HepG2 (cell line): ENCODE results near the gene PDCD10. TPM values are rescaled to one million over a fixed set of nuclear protein-coding genes. Genes with fewer than 3 reads are reported as not detected.

Experiments
- BCL6 ChIP-seq: IDR thresholded peaks from 2 replicates; pipeline ENCODE4 v1.6.1; 2016; ENCODE audit warnings: missing genetic modification reagents, missing compliant biosample characterization
- CAMTA2 ChIP-seq: sonication (generic); formaldehyde crosslinking; IDR thresholded peaks from 2 replicates; pipeline ENCODE4 v1.4.0; 2020; ENCODE audit warnings: mild to moderate bottlenecking, missing genetic modification reagents, borderline replicate concordance
- CBX2 ChIP-seq, 2 experiments: fragments of 200-600 bp in 1 of 2; sonication (generic); formaldehyde crosslinking in 1 of 2; IDR thresholded peaks; 2 replicates each; pipeline versions ENCODE4 v1.7.0 to v1.8.1; 2018 to 2022; ENCODE audit warnings: low read depth in 2 of 2, low read length in 1 of 2, mild to moderate bottlenecking in 1 of 2, missing genetic modification reagents in 1 of 2
- MEF2D ChIP-seq: sonication (generic); formaldehyde crosslinking; IDR thresholded peaks from 2 replicates; pipeline ENCODE4 v1.5.1; 2020; ENCODE audit warnings: mild to moderate bottlenecking, missing genetic modification reagents
- MEIS1 ChIP-seq: sonication (generic); formaldehyde crosslinking; IDR thresholded peaks from 2 replicates; pipeline ENCODE4 v1.9.0; 2021; ENCODE audit warnings: mild to moderate bottlenecking, missing genetic modification reagents, moderate library complexity, borderline replicate concordance
- NCOA1 ChIP-seq: sonication (generic); formaldehyde crosslinking; IDR thresholded peaks from 2 replicates; pipeline ENCODE4 v1.9.0; 2021; ENCODE audit warnings: missing genetic modification reagents
- RBM22 ChIP-seq: fragments of 200-400 bp; formaldehyde crosslinking; optimal IDR thresholded peaks from 2 replicates; pipeline ENCODE3; 2017; ENCODE audit warnings: mild to moderate bottlenecking, low read length, moderate library complexity
- ZMYM2 ChIP-seq: sonication (generic); formaldehyde crosslinking; IDR thresholded peaks from 2 replicates; pipeline ENCODE4 v1.8.0; 2022; ENCODE audit warnings: mild to moderate bottlenecking, missing genetic modification reagents
- ZNF619 ChIP-seq: sonication (generic); formaldehyde crosslinking; IDR thresholded peaks from 2 replicates; pipeline ENCODE4 v1.4.0; 2020; ENCODE audit warnings: mild to moderate bottlenecking, missing genetic modification reagents
- polyA plus RNA-seq, 8 experiments: library from polyadenylated mRNA; depleted of rRNA in 3 of 8; stranded (reverse) in 7 of 8; unstranded in 1 of 8; fragments of >200 nt; fragmentation: Illumina TruSeq in 4 of 8; extraction: Trizol in 4 of 8; gene quantifications; 2 replicates each; pipeline versions ENCODE4 v1.2.1 to v1.2.3, GENCODE V29; 2011 to 2016; ENCODE audit warnings: low read depth in 4 of 8, missing spikeins in 1 of 8, mixed read lengths in 1 of 8; ENCODE audit not compliant: insufficient read depth in 1 of 8
- total RNA-seq, 5 experiments: library from RNA; depleted of rRNA; stranded (reverse); fragments of >200 nt; fragmentation: Illumina TruSeq; extraction: Trizol; gene quantifications; 2 replicates each; pipeline ENCODE4 v1.2.3, GENCODE V29; 2016; ENCODE audit warnings: low read depth in 1 of 5
- TF ChIP-seq, protein P1 (sequence below): sonication (generic); formaldehyde crosslinking; IDR thresholded peaks from 2 replicates; pipeline ENCODE4 v1.4.0; 2020; ENCODE audit warnings: missing genetic modification reagents, borderline replicate concordance
- TF ChIP-seq, protein P2 (sequence below): sonication (generic); formaldehyde crosslinking; IDR thresholded peaks from 2 replicates; pipeline ENCODE4 v1.4.0; 2020; ENCODE audit warnings: missing genetic modification reagents, borderline replicate concordance
- TF ChIP-seq, protein P3 (sequence below): fragments of 450-650 bp; IDR thresholded peaks from 2 replicates; pipeline ENCODE4 v1.6.1; 2016
- TF ChIP-seq, protein P4 (sequence below): sonication (generic); formaldehyde crosslinking; IDR thresholded peaks from 2 replicates; pipeline ENCODE4 v1.4.0; 2020; ENCODE audit warnings: mild to moderate bottlenecking, missing genetic modification reagents, borderline replicate concordance

PDCD10 gene
- total and polyA plus RNA-seq, 2 of the 13 experiments (the other 11 are each of a cell fraction or from before 2014, with no cell fraction given): 48.5 to 53.9 TPM

DNA sequence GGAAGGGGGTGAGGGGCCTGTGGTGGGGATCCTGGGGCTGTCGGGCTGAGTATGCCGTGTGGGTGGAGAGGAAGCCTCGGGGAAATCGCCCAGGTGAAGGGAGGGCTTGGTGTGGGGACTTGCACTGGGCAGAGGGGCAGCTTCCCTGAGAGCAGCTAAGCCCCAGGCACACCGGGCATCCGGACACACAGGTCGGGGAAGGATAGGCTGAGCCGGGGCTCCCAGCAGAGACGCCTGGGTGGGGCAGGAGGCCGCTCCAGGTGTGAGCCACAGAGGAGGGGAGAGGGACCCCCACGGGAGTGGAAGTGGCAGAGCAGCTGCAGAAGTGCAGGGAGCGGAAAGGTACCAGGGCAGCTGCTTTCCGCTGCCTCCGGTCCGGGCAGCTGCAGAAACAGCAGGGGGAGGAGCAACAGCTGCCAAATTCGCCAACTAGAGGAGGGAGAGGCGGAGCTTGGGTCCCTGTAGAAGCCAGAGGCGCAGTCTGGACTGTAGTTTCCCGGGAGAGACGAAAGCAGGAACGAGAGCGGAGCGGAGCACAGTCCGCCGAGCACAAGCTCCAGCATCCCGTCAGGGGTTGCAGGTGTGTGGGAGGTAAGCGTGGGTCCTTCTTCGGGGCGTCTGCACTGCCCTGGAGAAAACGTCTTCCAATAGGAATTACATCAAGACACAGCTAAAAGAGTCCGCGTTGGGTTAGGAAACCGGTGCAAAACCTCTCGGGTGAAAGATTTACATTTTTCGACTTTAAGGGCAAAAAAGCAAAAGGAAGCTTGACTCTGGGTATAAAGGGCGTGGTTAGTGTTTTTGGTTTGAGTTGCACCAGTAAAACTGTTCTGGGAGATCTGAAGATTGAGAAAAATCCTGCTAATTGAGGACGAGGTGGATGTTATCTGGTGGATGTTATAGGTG is 794 bp upstream of the PDCD10 start, which contains the start of gene SERPINI1 (continued):
- TF ChIP-seq RBM22 (no peak), ZNF619 (CRISPR knock-in tag) (peak; percentile 33; the same call in 1 of the 2 replicates), CAMTA2 (CRISPR knock-in tag) (0 out of 2 replicates have a peak, but pooled peaks have one; percentile 77), NCOA1 (CRISPR knock-in tag) (no peak), BCL6 (CRISPR knock-in tag) (no peak), MEIS1 (CRISPR knock-in tag) (no peak), ZMYM2 (CRISPR knock-in tag) (no peak), CBX2 (IDR thresholded peaks at IDR 0.05; ENCODE audit: low read depth, low read length) (no peak), CBX2 (CRISPR knock-in tag; IDR thresholded peaks at IDR 0.05; ENCODE audit: low read depth) (no peak), MEF2D (CRISPR knock-in tag) (0 out of 2 replicates have a peak, but pooled peaks have one; percentile 48)
- TF ChIP-seq, protein P1, sequence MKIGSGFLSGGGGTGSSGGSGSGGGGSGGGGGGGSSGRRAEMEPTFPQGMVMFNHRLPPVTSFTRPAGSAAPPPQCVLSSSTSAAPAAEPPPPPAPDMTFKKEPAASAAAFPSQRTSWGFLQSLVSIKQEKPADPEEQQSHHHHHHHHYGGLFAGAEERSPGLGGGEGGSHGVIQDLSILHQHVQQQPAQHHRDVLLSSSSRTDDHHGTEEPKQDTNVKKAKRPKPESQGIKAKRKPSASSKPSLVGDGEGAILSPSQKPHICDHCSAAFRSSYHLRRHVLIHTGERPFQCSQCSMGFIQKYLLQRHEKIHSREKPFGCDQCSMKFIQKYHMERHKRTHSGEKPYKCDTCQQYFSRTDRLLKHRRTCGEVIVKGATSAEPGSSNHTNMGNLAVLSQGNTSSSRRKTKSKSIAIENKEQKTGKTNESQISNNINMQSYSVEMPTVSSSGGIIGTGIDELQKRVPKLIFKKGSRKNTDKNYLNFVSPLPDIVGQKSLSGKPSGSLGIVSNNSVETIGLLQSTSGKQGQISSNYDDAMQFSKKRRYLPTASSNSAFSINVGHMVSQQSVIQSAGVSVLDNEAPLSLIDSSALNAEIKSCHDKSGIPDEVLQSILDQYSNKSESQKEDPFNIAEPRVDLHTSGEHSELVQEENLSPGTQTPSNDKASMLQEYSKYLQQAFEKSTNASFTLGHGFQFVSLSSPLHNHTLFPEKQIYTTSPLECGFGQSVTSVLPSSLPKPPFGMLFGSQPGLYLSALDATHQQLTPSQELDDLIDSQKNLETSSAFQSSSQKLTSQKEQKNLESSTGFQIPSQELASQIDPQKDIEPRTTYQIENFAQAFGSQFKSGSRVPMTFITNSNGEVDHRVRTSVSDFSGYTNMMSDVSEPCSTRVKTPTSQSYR (CRISPR knock-in tag): no peak; the same call in 1 of the 2 replicates
- TF ChIP-seq, protein P2, sequence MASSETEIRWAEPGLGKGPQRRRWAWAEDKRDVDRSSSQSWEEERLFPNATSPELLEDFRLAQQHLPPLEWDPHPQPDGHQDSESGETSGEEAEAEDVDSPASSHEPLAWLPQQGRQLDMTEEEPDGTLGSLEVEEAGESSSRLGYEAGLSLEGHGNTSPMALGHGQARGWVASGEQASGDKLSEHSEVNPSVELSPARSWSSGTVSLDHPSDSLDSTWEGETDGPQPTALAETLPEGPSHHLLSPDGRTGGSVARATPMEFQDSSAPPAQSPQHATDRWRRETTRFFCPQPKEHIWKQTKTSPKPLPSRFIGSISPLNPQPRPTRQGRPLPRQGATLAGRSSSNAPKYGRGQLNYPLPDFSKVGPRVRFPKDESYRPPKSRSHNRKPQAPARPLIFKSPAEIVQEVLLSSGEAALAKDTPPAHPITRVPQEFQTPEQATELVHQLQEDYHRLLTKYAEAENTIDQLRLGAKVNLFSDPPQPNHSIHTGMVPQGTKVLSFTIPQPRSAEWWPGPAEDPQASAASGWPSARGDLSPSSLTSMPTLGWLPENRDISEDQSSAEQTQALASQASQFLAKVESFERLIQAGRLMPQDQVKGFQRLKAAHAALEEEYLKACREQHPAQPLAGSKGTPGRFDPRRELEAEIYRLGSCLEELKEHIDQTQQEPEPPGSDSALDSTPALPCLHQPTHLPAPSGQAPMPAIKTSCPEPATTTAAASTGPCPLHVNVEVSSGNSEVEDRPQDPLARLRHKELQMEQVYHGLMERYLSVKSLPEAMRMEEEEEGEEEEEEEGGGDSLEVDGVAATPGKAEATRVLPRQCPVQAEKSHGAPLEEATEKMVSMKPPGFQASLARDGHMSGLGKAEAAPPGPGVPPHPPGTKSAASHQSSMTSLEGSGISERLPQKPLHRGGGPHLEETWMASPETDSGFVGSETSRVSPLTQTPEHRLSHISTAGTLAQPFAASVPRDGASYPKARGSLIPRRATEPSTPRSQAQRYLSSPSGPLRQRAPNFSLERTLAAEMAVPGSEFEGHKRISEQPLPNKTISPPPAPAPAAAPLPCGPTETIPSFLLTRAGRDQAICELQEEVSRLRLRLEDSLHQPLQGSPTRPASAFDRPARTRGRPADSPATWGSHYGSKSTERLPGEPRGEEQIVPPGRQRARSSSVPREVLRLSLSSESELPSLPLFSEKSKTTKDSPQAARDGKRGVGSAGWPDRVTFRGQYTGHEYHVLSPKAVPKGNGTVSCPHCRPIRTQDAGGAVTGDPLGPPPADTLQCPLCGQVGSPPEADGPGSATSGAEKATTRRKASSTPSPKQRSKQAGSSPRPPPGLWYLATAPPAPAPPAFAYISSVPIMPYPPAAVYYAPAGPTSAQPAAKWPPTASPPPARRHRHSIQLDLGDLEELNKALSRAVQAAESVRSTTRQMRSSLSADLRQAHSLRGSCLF (CRISPR knock-in tag): no peak
- TF ChIP-seq, protein P3, sequence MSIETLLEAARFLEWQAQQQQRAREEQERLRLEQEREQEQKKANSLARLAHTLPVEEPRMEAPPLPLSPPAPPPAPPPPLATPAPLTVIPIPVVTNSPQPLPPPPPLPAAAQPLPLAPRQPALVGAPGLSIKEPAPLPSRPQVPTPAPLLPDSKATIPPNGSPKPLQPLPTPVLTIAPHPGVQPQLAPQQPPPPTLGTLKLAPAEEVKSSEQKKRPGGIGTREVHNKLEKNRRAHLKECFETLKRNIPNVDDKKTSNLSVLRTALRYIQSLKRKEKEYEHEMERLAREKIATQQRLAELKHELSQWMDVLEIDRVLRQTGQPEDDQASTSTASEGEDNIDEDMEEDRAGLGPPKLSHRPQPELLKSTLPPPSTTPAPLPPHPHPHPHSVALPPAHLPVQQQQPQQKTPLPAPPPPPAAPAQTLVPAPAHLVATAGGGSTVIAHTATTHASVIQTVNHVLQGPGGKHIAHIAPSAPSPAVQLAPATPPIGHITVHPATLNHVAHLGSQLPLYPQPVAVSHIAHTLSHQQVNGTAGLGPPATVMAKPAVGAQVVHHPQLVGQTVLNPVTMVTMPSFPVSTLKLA: no peak
- TF ChIP-seq, protein P4, sequence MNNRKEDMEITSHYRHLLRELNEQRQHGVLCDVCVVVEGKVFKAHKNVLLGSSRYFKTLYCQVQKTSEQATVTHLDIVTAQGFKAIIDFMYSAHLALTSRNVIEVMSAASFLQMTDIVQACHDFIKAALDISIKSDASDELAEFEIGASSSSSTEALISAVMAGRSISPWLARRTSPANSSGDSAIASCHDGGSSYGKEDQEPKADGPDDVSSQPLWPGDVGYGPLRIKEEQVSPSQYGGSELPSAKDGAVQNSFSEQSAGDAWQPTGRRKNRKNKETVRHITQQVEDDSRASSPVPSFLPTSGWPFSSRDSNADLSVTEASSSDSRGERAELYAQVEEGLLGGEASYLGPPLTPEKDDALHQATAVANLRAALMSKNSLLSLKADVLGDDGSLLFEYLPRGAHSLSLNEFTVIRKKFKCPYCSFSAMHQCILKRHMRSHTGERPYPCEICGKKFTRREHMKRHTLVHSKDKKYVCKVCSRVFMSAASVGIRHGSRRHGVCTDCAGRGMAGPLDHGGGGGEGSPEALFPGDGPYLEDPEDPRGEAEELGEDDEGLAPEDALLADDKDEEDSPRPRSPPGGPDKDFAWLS (CRISPR knock-in tag): peak; percentile 27; the same call in 1 of the 2 replicates
